Endothelial cell (in vitro differentiated cells): ENCODE measurements around the gene SLC25A13. TPM values are rescaled to one million over a fixed set of nuclear protein-coding genes. Genes with fewer than 3 reads are reported as not detected.

Experiments
- DNase-seq: peaks from one replicate; pipeline ENCODE4 v3.0.0; 2021; ENCODE audit warnings: low spot score
- H3K27ac Mint-ChIP-seq: one replicate; pipeline ENCODE4 v1.8.0; 2021; ENCODE audit warnings: mixed read lengths, inconsistent platforms; ENCODE audit not compliant: unreplicated experiment
- H3K27me3 Mint-ChIP-seq: one replicate; pipeline ENCODE4 v1.8.0; 2021; ENCODE audit warnings: mild to moderate bottlenecking, moderate library complexity, mixed read lengths, inconsistent platforms; ENCODE audit not compliant: unreplicated experiment
- H3K36me3 Mint-ChIP-seq: one replicate; pipeline ENCODE4 v1.8.0; 2021; ENCODE audit warnings: mild to moderate bottlenecking, low read depth, mixed read lengths, inconsistent platforms; ENCODE audit not compliant: unreplicated experiment
- H3K4me1 Mint-ChIP-seq: one replicate; pipeline ENCODE4 v1.8.0; 2021; ENCODE audit warnings: mild to moderate bottlenecking, mixed read lengths, inconsistent platforms; ENCODE audit not compliant: unreplicated experiment
- H3K4me3 Mint-ChIP-seq: one replicate; pipeline ENCODE4 v1.8.0; 2021; ENCODE audit warnings: mild to moderate bottlenecking, mixed read lengths, inconsistent platforms; ENCODE audit not compliant: unreplicated experiment
- H3K9me3 Mint-ChIP-seq: one replicate; pipeline ENCODE4 v1.8.0; 2021; ENCODE audit warnings: mixed read lengths, inconsistent platforms; ENCODE audit not compliant: unreplicated experiment
- total RNA-seq: library from RNA; stranded (reverse); fragmentation: NEBNext Ultra II Directional; extraction: Animal tissue kit (Norgen Biotek cat#: 25700); gene quantifications from one replicate; pipeline ENCODE4 v1.2.1, GENCODE V29; 2021; ENCODE audit not compliant: unreplicated experiment
- TF ChIP-seq, protein P1 (sequence below): fragments of 200-600 bp; sonication (generic); IDR thresholded peaks from one replicate; pipeline ENCODE4 v1.5.0; 2021; ENCODE audit warnings: antibody characterized with exemption; ENCODE audit not compliant: unreplicated experiment

The SLC25A13 gene
- total RNA-seq, 1 donor from 2014 or later: 69.6 TPM

DNA sequence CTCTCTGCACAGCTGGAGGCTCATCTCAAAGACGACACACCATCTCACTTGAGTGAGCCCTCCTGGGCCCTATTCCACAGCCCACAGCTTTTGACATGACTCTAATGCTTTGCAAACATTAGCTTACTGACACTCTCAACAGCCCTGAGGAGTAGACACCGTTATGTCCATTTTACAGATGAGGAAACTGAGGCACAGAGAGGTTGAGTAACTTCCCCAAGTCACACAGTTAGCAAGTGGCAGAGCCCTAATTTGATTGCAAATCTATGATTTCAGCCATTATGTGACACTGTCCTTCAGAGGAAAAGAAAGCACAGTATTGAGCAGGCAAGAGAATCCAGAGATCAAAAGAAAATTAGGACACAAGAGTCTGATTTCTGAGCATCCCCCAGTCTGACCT, 16.0 kb downstream of the SLC25A13 start:
- no peaks in the 10 kb centered on the region for H3K27me3 Mint-ChIP-seq
- TF ChIP-seq, protein P1, sequence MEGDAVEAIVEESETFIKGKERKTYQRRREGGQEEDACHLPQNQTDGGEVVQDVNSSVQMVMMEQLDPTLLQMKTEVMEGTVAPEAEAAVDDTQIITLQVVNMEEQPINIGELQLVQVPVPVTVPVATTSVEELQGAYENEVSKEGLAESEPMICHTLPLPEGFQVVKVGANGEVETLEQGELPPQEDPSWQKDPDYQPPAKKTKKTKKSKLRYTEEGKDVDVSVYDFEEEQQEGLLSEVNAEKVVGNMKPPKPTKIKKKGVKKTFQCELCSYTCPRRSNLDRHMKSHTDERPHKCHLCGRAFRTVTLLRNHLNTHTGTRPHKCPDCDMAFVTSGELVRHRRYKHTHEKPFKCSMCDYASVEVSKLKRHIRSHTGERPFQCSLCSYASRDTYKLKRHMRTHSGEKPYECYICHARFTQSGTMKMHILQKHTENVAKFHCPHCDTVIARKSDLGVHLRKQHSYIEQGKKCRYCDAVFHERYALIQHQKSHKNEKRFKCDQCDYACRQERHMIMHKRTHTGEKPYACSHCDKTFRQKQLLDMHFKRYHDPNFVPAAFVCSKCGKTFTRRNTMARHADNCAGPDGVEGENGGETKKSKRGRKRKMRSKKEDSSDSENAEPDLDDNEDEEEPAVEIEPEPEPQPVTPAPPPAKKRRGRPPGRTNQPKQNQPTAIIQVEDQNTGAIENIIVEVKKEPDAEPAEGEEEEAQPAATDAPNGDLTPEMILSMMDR: no peak
- no peak for DNase-seq
- no peak overlapping the region for H3K4me3 Mint-ChIP-seq
- H3K36me3 Mint-ChIP-seq: no peaks in the 10 kb centered on the region
- no peaks in the 10 kb centered on the region for H3K9me3 Mint-ChIP-seq
- H3K4me1 Mint-ChIP-seq: peaks cover 7% of the 10 kb centered on the region
- H3K27ac Mint-ChIP-seq: no peak overlapping the region

DNA sequence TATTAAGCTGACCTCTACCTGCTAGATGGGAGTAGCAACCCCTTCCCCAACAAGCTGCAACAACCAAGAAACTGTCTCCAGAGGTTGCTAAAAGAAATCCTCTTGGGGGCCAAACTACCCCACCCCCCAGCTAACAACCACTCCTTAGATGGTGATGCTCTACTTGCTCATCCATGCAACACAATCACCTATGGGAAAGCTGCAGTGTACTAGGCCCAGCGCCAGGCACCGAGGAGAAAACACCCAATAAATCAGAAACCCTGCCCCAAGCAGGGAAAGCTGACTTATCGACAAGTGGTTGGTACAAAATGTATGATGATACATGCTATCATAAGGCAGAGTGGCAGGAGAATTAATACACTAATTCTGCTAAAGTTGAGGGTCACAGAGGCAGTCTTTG, 17.3 kb downstream of the SLC25A13 start:
- H3K4me3 Mint-ChIP-seq: no peak overlapping the region
- no peaks in the 10 kb centered on the region for H3K27me3 Mint-ChIP-seq
- peaks cover 7% of the 10 kb centered on the region for H3K4me1 Mint-ChIP-seq
- no peak overlapping the region for H3K27ac Mint-ChIP-seq
- no peak for DNase-seq
- TF ChIP-seq, protein P1: no peak
- no peaks in the 10 kb centered on the region for H3K36me3 Mint-ChIP-seq
- H3K9me3 Mint-ChIP-seq: no peaks in the 10 kb centered on the region

DNA sequence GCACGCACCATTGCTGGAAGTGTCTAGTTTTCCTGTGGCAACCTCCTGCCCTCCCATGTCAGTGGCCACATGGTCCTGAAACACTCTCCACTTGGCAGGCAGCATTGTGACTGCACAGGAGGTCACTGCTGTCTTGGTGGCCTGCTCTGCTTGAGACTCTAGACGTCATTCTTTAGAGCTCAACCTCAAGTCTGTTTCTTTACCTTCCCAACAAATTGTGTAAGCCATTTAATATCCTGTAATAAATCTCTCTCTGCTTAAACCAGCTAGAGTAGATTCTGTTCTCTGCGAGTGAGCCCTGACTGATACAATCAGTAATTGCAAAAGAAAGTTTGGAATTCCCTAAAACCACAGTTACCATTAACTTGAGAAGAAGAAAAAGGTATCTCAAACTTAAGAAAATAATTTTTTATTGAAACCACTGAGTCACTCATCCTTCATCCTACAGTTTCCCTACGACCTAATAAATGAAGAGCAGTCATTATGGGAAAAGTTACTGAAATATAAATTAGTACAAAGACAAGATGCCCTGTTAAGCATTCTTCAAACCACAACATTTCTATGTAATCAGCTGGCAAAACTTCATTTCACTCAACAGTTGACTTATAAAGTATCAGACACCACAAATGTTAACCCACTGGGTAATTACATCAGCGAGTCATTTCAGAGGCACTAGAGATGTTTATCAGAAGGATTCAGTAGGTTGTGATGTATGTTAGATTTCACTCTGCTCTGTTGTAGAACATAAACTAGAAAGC, 18.0 kb downstream of the SLC25A13 start:
- H3K4me3 Mint-ChIP-seq: no peak overlapping the region
- no peak for DNase-seq
- no peak overlapping the region for H3K27ac Mint-ChIP-seq
- no peaks in the 10 kb centered on the region for H3K9me3 Mint-ChIP-seq
- H3K36me3 Mint-ChIP-seq: no peaks in the 10 kb centered on the region
- peaks cover 7% of the 10 kb centered on the region for H3K4me1 Mint-ChIP-seq
- TF ChIP-seq, protein P1: no peak
- no peaks in the 10 kb centered on the region for H3K27me3 Mint-ChIP-seq

DNA sequence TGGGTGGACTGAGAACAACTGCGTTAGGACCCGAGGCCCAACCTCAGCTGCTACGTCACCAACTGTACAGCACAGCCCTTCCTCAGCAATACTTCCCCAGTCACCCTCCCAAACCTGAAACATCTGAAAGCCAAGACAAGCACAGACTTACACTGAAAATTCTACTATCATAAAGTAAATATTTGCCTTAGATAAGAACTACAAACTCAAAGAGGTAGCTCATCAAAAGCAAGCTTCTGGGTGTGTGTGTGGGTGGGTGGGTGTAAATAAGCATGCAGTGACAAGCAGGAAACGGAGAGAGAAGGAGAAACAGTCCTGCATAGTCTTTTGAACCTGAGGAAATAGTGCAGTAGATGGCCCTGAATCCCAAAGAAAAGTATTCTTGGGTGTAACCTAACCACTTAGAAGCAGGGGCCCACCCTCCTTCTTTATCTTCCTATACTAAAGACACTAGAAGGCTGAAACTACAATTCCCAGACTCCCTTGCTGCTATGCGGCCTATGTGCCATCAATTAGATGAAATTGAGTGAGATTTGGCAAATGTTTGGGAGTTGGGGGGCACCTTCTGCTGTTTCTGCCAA, 18.7 kb downstream of the SLC25A13 start:
- H3K4me1 Mint-ChIP-seq: peaks cover 7% of the 10 kb centered on the region
- TF ChIP-seq, protein P1: no peak
- H3K27ac Mint-ChIP-seq: no peak overlapping the region
- no peak overlapping the region for H3K4me3 Mint-ChIP-seq
- no peaks in the 10 kb centered on the region for H3K36me3 Mint-ChIP-seq
- H3K9me3 Mint-ChIP-seq: no peaks in the 10 kb centered on the region
- DNase-seq: no peak
- no peaks in the 10 kb centered on the region for H3K27me3 Mint-ChIP-seq

DNA sequence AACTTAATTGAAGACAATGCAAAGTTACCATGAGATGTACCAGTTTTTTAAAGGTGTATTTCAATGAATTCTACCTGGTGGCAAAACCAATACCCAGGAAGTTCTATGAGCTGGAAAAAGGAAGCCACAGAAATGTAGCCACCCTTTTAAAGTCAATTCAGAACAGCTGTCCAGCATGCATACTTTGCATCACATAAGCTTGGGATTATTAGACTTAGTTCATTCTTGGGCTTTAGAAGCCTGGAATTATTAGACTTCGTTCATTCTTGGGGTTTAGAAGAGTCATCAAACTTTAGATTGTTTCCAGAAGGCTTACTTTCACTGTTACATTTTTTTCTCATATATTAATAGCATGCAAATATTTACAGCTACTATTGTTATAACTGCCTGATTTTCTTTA, 20.9 kb downstream of the SLC25A13 start:
- Mint-ChIP-seq H3K27me3 (no peaks in the 10 kb centered on the region), H3K9me3 (no peaks in the 10 kb centered on the region), H3K36me3 (peaks cover 2% of the 10 kb centered on the region), H3K4me3 (no peak overlapping the region), H3K27ac (no peak overlapping the region), H3K4me1 (peaks cover 7% of the 10 kb centered on the region)
- DNase-seq: no peak
- TF ChIP-seq, protein P1: no peak
